GM23338 (cell line): ENCODE data around the gene CNST. TPM values are rescaled to one million over a fixed set of nuclear protein-coding genes. Genes with fewer than 3 reads are reported as not detected.
A peak's percentile ranks its signal among the peaks of the same experiment; 100 is the strongest.

Experiments used
- ATAC-seq: fragments of 200-7000 bp; cut with Tn5 transposase; 3 replicates; pipeline ENCODE4 v1.9.1; 2020
- DNase-seq: peaks from one replicate; pipeline ENCODE4 v3.0.0-alpha.2; 2015; ENCODE audit warnings: low spot score
- H2AFZ ChIP-seq: fragments of 200-600 bp; sonication (generic); 2 replicates; pipeline ENCODE4 v1.8.0; 2016; ENCODE audit warnings: antibody characterized with exemption, mild to moderate bottlenecking, moderate library complexity
- H3F3A ChIP-seq: fragments of 200-600 bp; sonication (generic); replicated peaks from 2 replicates; pipeline ENCODE4 v1.8.0; 2017; ENCODE audit warnings: antibody characterized with exemption, mixed run types, low read depth
- H3K27ac ChIP-seq: fragments of 200-600 bp; sonication (generic); 2 replicates; pipeline ENCODE4 v1.6.1; 2016; ENCODE audit warnings: low read depth
- H3K27me3 ChIP-seq: fragments of 200-600 bp; sonication (generic); 2 replicates; pipeline ENCODE4 v1.8.0; 2016; ENCODE audit warnings: mild to moderate bottlenecking, mixed run types, moderate library complexity; ENCODE audit not compliant: insufficient read depth
- H3K36me3 ChIP-seq: fragments of 200-600 bp; sonication (generic); 2 replicates; pipeline ENCODE4 v1.8.0; 2016; ENCODE audit warnings: mild to moderate bottlenecking; ENCODE audit not compliant: insufficient read depth
- H3K4me1 ChIP-seq: fragments of 200-600 bp; sonication (generic); 2 replicates; pipeline ENCODE4 v1.8.0; 2016; ENCODE audit warnings: mild to moderate bottlenecking, moderate library complexity; ENCODE audit not compliant: insufficient read depth
- H3K4me2 ChIP-seq: fragments of 200-600 bp; sonication (generic); 2 replicates; pipeline ENCODE4 v1.7.1; 2017; ENCODE audit warnings: mixed run types
- H3K4me3 ChIP-seq: fragments of 200-600 bp; sonication (generic); 2 replicates; pipeline ENCODE4 v1.6.1; 2016; ENCODE audit warnings: mixed run types
- H3K79me2 ChIP-seq: fragments of 200-600 bp; sonication (generic); replicated peaks from 2 replicates; pipeline ENCODE4 v1.8.0; 2017; ENCODE audit warnings: mild to moderate bottlenecking; ENCODE audit not compliant: insufficient read depth
- H3K9me2 ChIP-seq: fragments of 200-600 bp; sonication (generic); 2 replicates; pipeline ENCODE4 v1.8.0; 2017; ENCODE audit not compliant: insufficient read depth
- H4K20me1 ChIP-seq: fragments of 200-600 bp; sonication (generic); replicated peaks from 2 replicates; pipeline ENCODE4 v1.8.0; 2017; ENCODE audit warnings: mild to moderate bottlenecking; ENCODE audit not compliant: insufficient read depth
- H3K27ac Mint-ChIP-seq: 2 replicates; pipeline ENCODE4 v1.8.0; 2020; ENCODE audit warnings: inconsistent platforms, mild to moderate bottlenecking, moderate library complexity, mixed read lengths
- H3K27me3 Mint-ChIP-seq: 3 replicates; pipeline ENCODE4 v1.8.0; 2022; ENCODE audit warnings: low read depth, mild to moderate bottlenecking, moderate library complexity, mixed read lengths, inconsistent platforms; ENCODE audit not compliant: insufficient read depth, poor library complexity
- H3K36me3 Mint-ChIP-seq: 3 replicates; pipeline ENCODE4 v1.8.0; 2021; ENCODE audit warnings: low read depth, mild to moderate bottlenecking, inconsistent platforms, moderate library complexity, mixed read lengths
- H3K4me1 Mint-ChIP-seq: 3 replicates; pipeline ENCODE4 v1.8.0; 2020; ENCODE audit warnings: mild to moderate bottlenecking, inconsistent platforms, mixed read lengths
- H3K4me3 Mint-ChIP-seq: 3 replicates; pipeline ENCODE4 v1.8.0; 2021; ENCODE audit warnings: moderate library complexity, mild to moderate bottlenecking, inconsistent platforms, mixed read lengths
- H3K9me3 Mint-ChIP-seq: 3 replicates; pipeline ENCODE4 v1.8.0; 2020; ENCODE audit warnings: moderate library complexity, mild to moderate bottlenecking, inconsistent platforms, mixed read lengths
- CREB1 ChIP-seq: fragments of 250-450 bp; sonication (Bioruptor Pico); IDR thresholded peaks from 2 replicates; pipeline ENCODE4 v1.5.0; 2020; ENCODE audit warnings: low read depth, mild to moderate bottlenecking, moderate library complexity
- EZH2 ChIP-seq: fragments of 200-600 bp; sonication (generic); IDR thresholded peaks from one replicate; pipeline ENCODE4 v1.8.0; 2017; ENCODE audit warnings: antibody characterized with exemption, mild to moderate bottlenecking, low read depth; ENCODE audit not compliant: unreplicated experiment
- NANOG ChIP-seq: IDR thresholded peaks from 2 replicates; pipeline ENCODE4 v1.6.1; 2016; ENCODE audit warnings: antibody characterized with exemption, borderline replicate concordance
- POLR2AphosphoS5 ChIP-seq: IDR thresholded peaks from 2 replicates; pipeline ENCODE4 v1.6.1; 2016; ENCODE audit warnings: antibody characterized with exemption, low read depth
- ZNF114 ChIP-seq: fragments of 250-450 bp; sonication (Bioruptor Pico); IDR thresholded peaks from 2 replicates; pipeline ENCODE4 v1.5.0; 2020; ENCODE audit warnings: mild to moderate bottlenecking, moderate library complexity
- ZNF331 ChIP-seq: fragments of 250-450 bp; sonication (Bioruptor Pico); IDR thresholded peaks from 2 replicates; pipeline ENCODE4 v1.5.0; 2020; ENCODE audit warnings: low read depth, mild to moderate bottlenecking, moderate library complexity
- polyA plus RNA-seq: library from polyadenylated mRNA; unstranded; fragments of >200 nt; fragmentation: Nextera tagmentation; extraction: Ambion mirVana; gene quantifications from 2 replicates; pipeline ENCODE4 v1.2.1, GENCODE V29; 2016
- total RNA-seq: library from RNA; depleted of rRNA; stranded (reverse); fragments of >200 nt; shearing (Covaris generic); gene quantifications from 2 replicates; pipeline ENCODE4 v1.2.3, GENCODE V29; 2014
- TF ChIP-seq, protein P1 (sequence below): IDR thresholded peaks from 2 replicates; pipeline ENCODE4 v1.6.1; 2016; ENCODE audit warnings: antibody characterized with exemption
- TF ChIP-seq, protein P2 (sequence below): IDR thresholded peaks from one replicate; pipeline ENCODE4 v1.6.1; 2018; ENCODE audit warnings: antibody characterized with exemption; ENCODE audit not compliant: unreplicated experiment
- TF ChIP-seq, protein P3 (sequence below), 2 experiments: fragments of 200-600 bp in 1 of 2; sonication (generic) in 1 of 2; conservative IDR thresholded peaks; 2 replicates each; pipeline versions ENCODE4 v1.5.1 to v1.6.1; 2016 to 2017; ENCODE audit warnings: antibody characterized with exemption in 2 of 2, low read depth in 2 of 2, mild to moderate bottlenecking in 2 of 2, moderate library complexity in 1 of 2

Gene CNST
- total and polyA plus RNA-seq, 2 experiments from 2014 or later, result 8.1 to 17.6 TPM

DNA sequence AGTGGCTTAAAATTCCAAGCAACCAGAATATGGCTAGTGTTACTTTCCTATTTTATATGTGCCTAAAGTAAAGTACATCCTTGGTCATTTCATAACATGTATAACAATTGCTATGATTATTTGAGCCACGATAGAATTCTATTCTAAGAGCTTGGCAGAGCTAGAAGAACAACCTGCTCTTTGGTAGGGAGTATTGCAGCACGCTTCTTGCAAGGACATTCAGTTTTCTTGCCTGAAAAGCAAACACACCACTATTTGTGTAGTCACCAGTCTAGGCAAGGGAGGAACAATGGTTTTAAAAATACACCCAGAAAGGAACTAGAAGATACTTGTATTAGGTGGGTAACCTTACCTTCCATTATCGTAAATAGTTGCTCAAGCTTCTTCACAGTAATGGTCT, 51.5 kb downstream of the CNST start:
- Mint-ChIP-seq H3K4me1 (peaks cover 17% of the 10 kb centered on the region), H3K4me3 (no peak overlapping the region), H3K36me3 (peaks cover 12% of the 10 kb centered on the region; the same call in 2 of the 3 replicates), H3K9me3 (0 out of 3 replicates have a peak, but pooled peaks cover 2% of the 10 kb centered on the region), H3K27ac (no peak overlapping the region), H3K27me3 (no peaks in the 10 kb centered on the region)
- no peaks in the 10 kb centered on the region; the same call in 1 of the 2 replicates for H3K79me2 ChIP-seq
- H3K36me3 ChIP-seq, result no peaks in the 10 kb centered on the region
- DNase-seq, result no peak
- H3F3A ChIP-seq, result no peaks in the 10 kb centered on the region
- no peaks in the 10 kb centered on the region for H4K20me1 ChIP-seq
- TF ChIP-seq EZH2, result no peak
- TF ChIP-seq, protein P1, sequence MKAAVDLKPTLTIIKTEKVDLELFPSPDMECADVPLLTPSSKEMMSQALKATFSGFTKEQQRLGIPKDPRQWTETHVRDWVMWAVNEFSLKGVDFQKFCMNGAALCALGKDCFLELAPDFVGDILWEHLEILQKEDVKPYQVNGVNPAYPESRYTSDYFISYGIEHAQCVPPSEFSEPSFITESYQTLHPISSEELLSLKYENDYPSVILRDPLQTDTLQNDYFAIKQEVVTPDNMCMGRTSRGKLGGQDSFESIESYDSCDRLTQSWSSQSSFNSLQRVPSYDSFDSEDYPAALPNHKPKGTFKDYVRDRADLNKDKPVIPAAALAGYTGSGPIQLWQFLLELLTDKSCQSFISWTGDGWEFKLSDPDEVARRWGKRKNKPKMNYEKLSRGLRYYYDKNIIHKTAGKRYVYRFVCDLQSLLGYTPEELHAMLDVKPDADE, result no peak
- no peak for TF ChIP-seq ZNF114 (CRISPR knock-in tag)
- TF ChIP-seq, protein P2, sequence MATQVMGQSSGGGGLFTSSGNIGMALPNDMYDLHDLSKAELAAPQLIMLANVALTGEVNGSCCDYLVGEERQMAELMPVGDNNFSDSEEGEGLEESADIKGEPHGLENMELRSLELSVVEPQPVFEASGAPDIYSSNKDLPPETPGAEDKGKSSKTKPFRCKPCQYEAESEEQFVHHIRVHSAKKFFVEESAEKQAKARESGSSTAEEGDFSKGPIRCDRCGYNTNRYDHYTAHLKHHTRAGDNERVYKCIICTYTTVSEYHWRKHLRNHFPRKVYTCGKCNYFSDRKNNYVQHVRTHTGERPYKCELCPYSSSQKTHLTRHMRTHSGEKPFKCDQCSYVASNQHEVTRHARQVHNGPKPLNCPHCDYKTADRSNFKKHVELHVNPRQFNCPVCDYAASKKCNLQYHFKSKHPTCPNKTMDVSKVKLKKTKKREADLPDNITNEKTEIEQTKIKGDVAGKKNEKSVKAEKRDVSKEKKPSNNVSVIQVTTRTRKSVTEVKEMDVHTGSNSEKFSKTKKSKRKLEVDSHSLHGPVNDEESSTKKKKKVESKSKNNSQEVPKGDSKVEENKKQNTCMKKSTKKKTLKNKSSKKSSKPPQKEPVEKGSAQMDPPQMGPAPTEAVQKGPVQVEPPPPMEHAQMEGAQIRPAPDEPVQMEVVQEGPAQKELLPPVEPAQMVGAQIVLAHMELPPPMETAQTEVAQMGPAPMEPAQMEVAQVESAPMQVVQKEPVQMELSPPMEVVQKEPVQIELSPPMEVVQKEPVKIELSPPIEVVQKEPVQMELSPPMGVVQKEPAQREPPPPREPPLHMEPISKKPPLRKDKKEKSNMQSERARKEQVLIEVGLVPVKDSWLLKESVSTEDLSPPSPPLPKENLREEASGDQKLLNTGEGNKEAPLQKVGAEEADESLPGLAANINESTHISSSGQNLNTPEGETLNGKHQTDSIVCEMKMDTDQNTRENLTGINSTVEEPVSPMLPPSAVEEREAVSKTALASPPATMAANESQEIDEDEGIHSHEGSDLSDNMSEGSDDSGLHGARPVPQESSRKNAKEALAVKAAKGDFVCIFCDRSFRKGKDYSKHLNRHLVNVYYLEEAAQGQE, result no peak
- no peak for TF ChIP-seq NANOG
- TF ChIP-seq, protein P3, sequence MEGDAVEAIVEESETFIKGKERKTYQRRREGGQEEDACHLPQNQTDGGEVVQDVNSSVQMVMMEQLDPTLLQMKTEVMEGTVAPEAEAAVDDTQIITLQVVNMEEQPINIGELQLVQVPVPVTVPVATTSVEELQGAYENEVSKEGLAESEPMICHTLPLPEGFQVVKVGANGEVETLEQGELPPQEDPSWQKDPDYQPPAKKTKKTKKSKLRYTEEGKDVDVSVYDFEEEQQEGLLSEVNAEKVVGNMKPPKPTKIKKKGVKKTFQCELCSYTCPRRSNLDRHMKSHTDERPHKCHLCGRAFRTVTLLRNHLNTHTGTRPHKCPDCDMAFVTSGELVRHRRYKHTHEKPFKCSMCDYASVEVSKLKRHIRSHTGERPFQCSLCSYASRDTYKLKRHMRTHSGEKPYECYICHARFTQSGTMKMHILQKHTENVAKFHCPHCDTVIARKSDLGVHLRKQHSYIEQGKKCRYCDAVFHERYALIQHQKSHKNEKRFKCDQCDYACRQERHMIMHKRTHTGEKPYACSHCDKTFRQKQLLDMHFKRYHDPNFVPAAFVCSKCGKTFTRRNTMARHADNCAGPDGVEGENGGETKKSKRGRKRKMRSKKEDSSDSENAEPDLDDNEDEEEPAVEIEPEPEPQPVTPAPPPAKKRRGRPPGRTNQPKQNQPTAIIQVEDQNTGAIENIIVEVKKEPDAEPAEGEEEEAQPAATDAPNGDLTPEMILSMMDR (conservative IDR thresholded peaks at IDR 0.05; ENCODE audit: low read depth in 2 of 2), result no peak
- H3K4me3 ChIP-seq, result no peak overlapping the region
- H3K9me2 ChIP-seq, result no peaks in the 10 kb centered on the region
- H3K4me2 ChIP-seq, result no peak overlapping the region
- H3K27ac ChIP-seq, result no peak overlapping the region
- H3K4me1 ChIP-seq, result peaks cover 8% of the 10 kb centered on the region; the same call in 1 of the 2 replicates
- no peak overlapping the region for H2AFZ ChIP-seq
- no peak for ATAC-seq
- H3K27me3 ChIP-seq, result no peaks in the 10 kb centered on the region

DNA sequence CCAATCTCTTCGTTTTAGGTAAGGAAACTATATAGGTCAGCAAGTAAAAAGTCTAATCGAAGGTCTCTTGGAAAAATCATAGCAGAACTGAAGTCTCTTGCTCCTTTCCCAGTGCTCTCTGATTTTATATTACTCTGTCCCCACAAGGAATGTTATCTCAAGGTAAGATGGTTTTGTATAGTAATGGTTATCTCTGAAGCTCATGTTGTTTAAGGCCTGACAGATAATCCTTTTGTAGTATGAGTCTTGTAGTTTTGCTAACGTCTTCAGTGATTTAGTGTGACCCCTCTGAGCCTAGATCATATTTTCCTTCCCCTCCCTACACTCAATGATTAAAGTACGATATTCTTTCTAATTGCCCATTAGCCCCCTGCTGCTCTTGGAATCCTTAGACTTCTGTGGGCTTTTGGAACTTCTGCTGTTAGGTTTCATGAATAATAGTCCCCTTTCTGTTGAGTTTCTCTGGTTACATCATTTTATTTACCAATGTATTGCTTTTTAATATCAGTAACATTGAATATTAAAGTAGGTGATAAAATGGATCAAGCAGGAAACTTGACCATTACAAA, 52.1 kb downstream of the CNST start:
- H3K4me3 ChIP-seq, result no peak overlapping the region
- H3K36me3 ChIP-seq, result no peaks in the 10 kb centered on the region
- Mint-ChIP-seq H3K27ac (peak overlapping the region; percentile 41; the same call in 1 of the 2 replicates), H3K36me3 (peaks cover 12% of the 10 kb centered on the region; the same call in 2 of the 3 replicates), H3K27me3 (no peaks in the 10 kb centered on the region), H3K4me1 (peaks cover 17% of the 10 kb centered on the region), H3K9me3 (0 out of 3 replicates have a peak, but pooled peaks cover 2% of the 10 kb centered on the region), H3K4me3 (no peak overlapping the region)
- H3K4me2 ChIP-seq, result no peak overlapping the region
- no peak overlapping the region for H2AFZ ChIP-seq
- no peaks in the 10 kb centered on the region for H4K20me1 ChIP-seq
- H3K27me3 ChIP-seq, result no peaks in the 10 kb centered on the region
- peaks cover 8% of the 10 kb centered on the region; the same call in 1 of the 2 replicates for H3K4me1 ChIP-seq
- H3K27ac ChIP-seq, result no peak overlapping the region
- DNase-seq (peak; percentile 34), ATAC-seq (no peak)
- no peaks in the 10 kb centered on the region for H3F3A ChIP-seq
- H3K9me2 ChIP-seq, result no peaks in the 10 kb centered on the region
- no peaks in the 10 kb centered on the region; the same call in 1 of the 2 replicates for H3K79me2 ChIP-seq
- TF ChIP-seq CREB1 (CRISPR knock-in tag) (no peak), ZNF331 (CRISPR knock-in tag) (no peak), NANOG (no peak), EZH2 (no peak), POLR2AphosphoS5 (no peak)
- TF ChIP-seq, protein P3 (conservative IDR thresholded peaks at IDR 0.05; ENCODE audit: low read depth in 2 of 2), result no peak
